Panc1 (cell line): ENCODE results near the gene ADAR.

ENCODE experiments used
- CTCF ChIP-seq: fragments of 450-650 bp; IDR thresholded peaks from 2 replicates; pipeline ENCODE4 v1.5.1; 2017; ENCODE audit warnings: mild to moderate bottlenecking
- POLR2AphosphoS5 ChIP-seq: IDR thresholded peaks from 2 replicates; pipeline ENCODE4 v1.6.1; 2012; ENCODE audit warnings: mild to moderate bottlenecking, low read depth, low read length, moderate library complexity
- REST ChIP-seq, 2 experiments: IDR thresholded peaks; 2 replicates each; pipeline ENCODE4 v1.6.1; 2011 to 2012; ENCODE audit warnings: low read depth in 2 of 2, control low read depth in 1 of 2, low read length in 1 of 2, mild to moderate bottlenecking in 1 of 2, moderate library complexity in 1 of 2; ENCODE audit not compliant: insufficient read depth in 1 of 2

- no peak for TF ChIP-seq CTCF
- no peak for TF ChIP-seq POLR2AphosphoS5
- TF ChIP-seq REST (IDR thresholded peaks at IDR 0.05; ENCODE audit: insufficient read depth in 1 of 2, low read depth in 2 of 2, low read length in 1 of 2) = no peak
Measured at GRCh38 chr1:154583773-154584172, 24.2 kb downstream of the ADAR start.
